GM10248 (cell line): ENCODE measurements around the gene CCNI.

Experiments
- CTCF ChIA-PET: fragments of 300-600 bp; sonication (Branson Sonifier 250); formaldehyde crosslinking; extraction: SDS; loops from one replicate; lab custom pipeline; 2021; ENCODE audit warnings: antibody characterized with exemption; lab: Yijun Ruan, JAX
- POLR2A ChIA-PET: fragments of 350-650 bp; sonication (Branson Sonifier 250); formaldehyde crosslinking; extraction: SDS; loops from one replicate; lab custom pipeline; 2020; ENCODE audit warnings: antibody characterized with exemption; lab: Yijun Ruan, JAX
- DNase-seq: peaks from one replicate; pipeline ENCODE4 v3.0.0; 2012; ENCODE audit errors: extremely low spot score
- TF ChIP-seq, protein P1 (sequence below): IDR thresholded peaks from 2 replicates; pipeline ENCODE4 v1.5.1; 2012; ENCODE audit warnings: mild to moderate bottlenecking, low read depth; ENCODE audit errors: extremely low read depth, missing control alignments, control extremely low read depth

Gene CCNI

DNA sequence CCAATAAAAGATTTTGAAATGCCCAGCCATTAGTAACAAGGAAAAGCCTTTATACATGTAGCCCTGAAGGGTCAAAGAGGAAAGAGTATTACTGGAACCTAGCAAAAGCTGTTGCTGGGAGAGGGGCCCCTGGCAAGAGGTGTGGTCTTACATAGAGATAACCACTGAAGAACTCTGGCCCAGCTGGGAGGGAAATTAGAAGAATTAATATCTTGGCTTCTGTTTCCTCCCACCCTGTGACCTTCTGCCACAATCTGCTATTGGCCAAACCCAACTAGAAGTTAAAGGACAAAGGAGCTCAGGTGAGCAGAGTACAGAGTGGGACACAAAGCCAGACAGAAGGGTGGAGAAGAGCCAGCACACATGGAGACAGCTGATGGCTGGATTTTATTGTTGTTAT, 41.9 kb upstream of the CCNI start:
- POLR2A ChIA-PET = no interaction called here
- TF ChIP-seq, protein P1, sequence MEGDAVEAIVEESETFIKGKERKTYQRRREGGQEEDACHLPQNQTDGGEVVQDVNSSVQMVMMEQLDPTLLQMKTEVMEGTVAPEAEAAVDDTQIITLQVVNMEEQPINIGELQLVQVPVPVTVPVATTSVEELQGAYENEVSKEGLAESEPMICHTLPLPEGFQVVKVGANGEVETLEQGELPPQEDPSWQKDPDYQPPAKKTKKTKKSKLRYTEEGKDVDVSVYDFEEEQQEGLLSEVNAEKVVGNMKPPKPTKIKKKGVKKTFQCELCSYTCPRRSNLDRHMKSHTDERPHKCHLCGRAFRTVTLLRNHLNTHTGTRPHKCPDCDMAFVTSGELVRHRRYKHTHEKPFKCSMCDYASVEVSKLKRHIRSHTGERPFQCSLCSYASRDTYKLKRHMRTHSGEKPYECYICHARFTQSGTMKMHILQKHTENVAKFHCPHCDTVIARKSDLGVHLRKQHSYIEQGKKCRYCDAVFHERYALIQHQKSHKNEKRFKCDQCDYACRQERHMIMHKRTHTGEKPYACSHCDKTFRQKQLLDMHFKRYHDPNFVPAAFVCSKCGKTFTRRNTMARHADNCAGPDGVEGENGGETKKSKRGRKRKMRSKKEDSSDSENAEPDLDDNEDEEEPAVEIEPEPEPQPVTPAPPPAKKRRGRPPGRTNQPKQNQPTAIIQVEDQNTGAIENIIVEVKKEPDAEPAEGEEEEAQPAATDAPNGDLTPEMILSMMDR = no peak
- CTCF ChIA-PET = interaction anchor here (1.0 to 2.2 kb wide), 3 partner anchors 14 to 85 kb away, joined by 3 to 4 read pairs (median 3); no protein-coding TSS in a partner anchor
- no peak for DNase-seq

- ChIA-PET CTCF (interaction anchor here (1.9 kb wide), 1 partner anchor 91 kb away, joined by 5 read pairs; no protein-coding TSS in a partner anchor), POLR2A (no interaction called here)
- DNase-seq = no peak
- TF ChIP-seq, protein P1 = no peak
Observed at GRCh38 chr4:77113069-77113468, 37.3 kb upstream of the CCNI start.

DNA sequence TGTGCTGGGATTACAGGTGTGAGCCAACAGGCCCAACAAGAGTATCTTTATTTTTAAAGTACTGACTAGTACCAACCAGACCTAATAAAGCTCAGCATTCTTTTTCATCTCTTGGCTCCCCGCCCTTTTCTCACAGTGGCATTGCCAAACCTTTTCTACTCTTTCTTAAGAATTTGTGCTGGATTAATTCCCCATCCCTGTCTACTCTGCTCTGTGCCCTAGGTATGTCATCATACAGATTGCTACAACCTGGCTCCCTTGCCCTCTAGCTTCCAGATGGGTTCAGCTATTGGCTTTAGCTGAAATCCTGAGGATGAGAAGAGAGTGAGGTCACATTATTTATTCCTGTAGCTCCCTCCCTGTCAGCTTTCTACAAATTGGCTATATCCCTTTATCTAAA, 34.9 kb upstream of the CCNI start:
- CTCF ChIA-PET = interaction anchor here (1.0 to 2.6 kb wide), 4 partner anchors 10 to 93 kb away, joined by 3 to 21 read pairs (median 10); no protein-coding TSS in a partner anchor
- no peak for DNase-seq
- TF ChIP-seq, protein P1 = no peak
- POLR2A ChIA-PET = no interaction called here

- DNase-seq = no peak
Observed at GRCh38 chr4:77104791-77105540, 29.2 kb upstream of the CCNI start.

DNA sequence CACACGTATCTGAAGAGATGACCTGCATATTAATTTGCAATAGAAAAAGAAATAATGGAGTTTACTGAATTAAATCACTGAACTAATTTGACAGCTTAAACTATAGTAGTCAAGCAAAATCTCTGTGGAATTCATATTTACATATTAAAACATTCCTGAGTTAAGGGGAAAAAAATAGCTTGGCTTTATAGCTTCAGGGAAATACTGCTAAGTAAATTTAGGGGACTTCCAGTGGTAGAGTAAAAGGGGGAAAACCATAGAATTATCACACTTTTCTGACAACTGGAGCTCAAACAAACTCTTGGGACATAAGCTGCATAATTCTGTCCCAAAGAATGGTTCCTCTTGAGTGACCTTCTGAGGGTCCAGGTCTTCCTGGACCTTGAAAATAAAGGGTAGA, 28.6 kb upstream of the CCNI start:
- no peak for DNase-seq
- CTCF ChIA-PET = interaction anchor here (1.0 to 3.0 kb wide), 8 partner anchors 9 to 111 kb away, joined by 3 to 42 read pairs (median 4); no protein-coding TSS in a partner anchor
- POLR2A ChIA-PET = no interaction called here
- TF ChIP-seq, protein P1 = no peak

More at GRCh38 chr4:77104791-77105540, 29.2 kb upstream of the CCNI start:
- TF ChIP-seq, protein P1 = no peak
- POLR2A ChIA-PET = interaction anchor here (0.7 kb wide), 1 partner anchor 70 kb away, joined by 4 read pairs; no protein-coding TSS in a partner anchor
- CTCF ChIA-PET = interaction anchor here (0.6 to 3.0 kb wide), 8 partner anchors 9 to 110 kb away, joined by 3 to 42 read pairs (median 4); no protein-coding TSS in a partner anchor

DNA sequence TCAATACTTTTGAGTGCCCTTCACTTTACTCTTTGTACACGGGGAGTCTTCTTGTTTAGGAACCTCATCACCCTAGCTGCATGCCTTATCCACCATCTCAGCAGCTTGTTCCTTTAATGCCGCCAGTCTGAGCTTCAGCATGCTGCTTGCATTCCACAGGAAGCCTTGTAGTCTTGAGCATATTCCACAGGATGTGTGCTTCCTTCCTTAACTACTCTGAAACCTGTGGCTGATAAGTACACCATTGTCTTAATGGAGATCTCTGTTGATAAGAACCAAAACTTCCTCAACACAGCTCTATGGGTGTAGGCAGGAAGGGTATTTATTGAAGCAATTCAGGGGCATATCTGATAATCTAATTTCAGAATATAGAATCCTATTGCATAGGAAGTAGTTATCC, 24.4 kb upstream of the CCNI start:
- CTCF ChIA-PET = interaction anchor here (10.2 kb wide), 1 partner anchor 101 kb away, joined by 275 read pairs; no protein-coding TSS in a partner anchor
- POLR2A ChIA-PET = no interaction called here
- TF ChIP-seq, protein P1 = no peak
- DNase-seq = no peak
